Testis (tissue), 3 donors: Measurements from ENCODE around the gene AGAP1. TPM values are rescaled to one million over a fixed set of nuclear protein-coding genes. Genes with fewer than 3 reads are reported as not detected.

Source experiments
- DNase-seq: peaks from one replicate; pipeline ENCODE4 v3.0.0-alpha.2; 2019
- H3K27ac ChIP-seq, 2 donors: fragments of 200-600 bp; sonication (generic); one replicate each; pipeline ENCODE4 v1.5.1; 2019
- H3K27me3 ChIP-seq: fragments of 200-600 bp; sonication (generic); one replicate; pipeline ENCODE4 v1.5.1; 2019
- H3K36me3 ChIP-seq: fragments of 200-600 bp; sonication (generic); one replicate; pipeline ENCODE4 v1.5.1; 2017; ENCODE audit warnings: low read depth; ENCODE audit errors: missing control alignments
- H3K4me1 ChIP-seq: fragments of 200-600 bp; sonication (generic); one replicate; pipeline ENCODE4 v1.5.1; 2019
- H3K4me3 ChIP-seq, 2 donors: fragments of 200-600 bp; sonication (generic); one replicate each; pipeline ENCODE4 v1.5.1; 2017 to 2019
- H3K9me3 ChIP-seq: fragments of 200-600 bp; sonication (generic); one replicate; pipeline ENCODE4 v1.5.1; 2017
- CTCF ChIP-seq, 3 experiments: fragments of 450-650 bp in 2 of 3; fragments of 200-600 bp in 1 of 3; sonication (generic) in 1 of 3; IDR thresholded peaks; one replicate each; pipeline ENCODE4 v1.5.1; 2016 to 2019; ENCODE audit warnings: antibody characterized with exemption in 3 of 3, mild to moderate bottlenecking in 2 of 3, moderate library complexity in 1 of 3
- POLR2A ChIP-seq: fragments of 450-650 bp; IDR thresholded peaks from one replicate; pipeline ENCODE4 v1.6.1; 2017; ENCODE audit warnings: antibody characterized with exemption, mild to moderate bottlenecking, moderate library complexity
- WGBS, 2 donors: methylation state at CpG; one replicate each; pipeline ENCODE4 v1.1.5; 2018; 5-methylcytosine and 5-hydroxymethylcytosine counted together
- intact Hi-C: fragments of 100-400 bp; cut with DNase I; formaldehyde crosslinking; loops from one replicate; pipeline ENCODE4 v1.15.1; 2023; ENCODE audit warnings: low total_unique reads
- polyA plus RNA-seq: library from polyadenylated mRNA; stranded (reverse); fragments of 350-450 nt; fragmentation: Illumina TruSeq; extraction: RNeasy Lipid Tissue Mini Kit (QIAGEN cat#74804); gene quantifications from one replicate; pipeline ENCODE4 v1.2.3, GENCODE V29; 2014; ENCODE audit warnings: low read depth, low replicate concordance; ENCODE audit not compliant: insufficient read depth
- total RNA-seq, 2 donors: library from RNA; depleted of rRNA; stranded (reverse); fragments of >200 nt; gene quantifications; one replicate each; pipeline ENCODE4 v1.2.3, GENCODE V29; 2016

The AGAP1 gene
- total and polyA plus RNA-seq, 3 donors from 2014 or later: 21.4 to 45.5 (median 40.7) TPM

GRCh38 chr2:236052206-236052605 lies 558.4 kb downstream of the AGAP1 start:
- no peaks in the 10 kb centered on the region for H3K9me3 ChIP-seq
- intact Hi-C loops: no loop called here
- H3K36me3 ChIP-seq: no peaks in the 10 kb centered on the region
- 89 to 96% methylated on average over 14 of the region's 14 CpGs for WGBS, 2 donors
- no peaks in the 10 kb centered on the region for H3K4me1 ChIP-seq
- H3K27ac ChIP-seq: no peak overlapping the region
- DNase-seq: no peak
- H3K27me3 ChIP-seq: no peaks in the 10 kb centered on the region
- no peak overlapping the region for H3K4me3 ChIP-seq
- no peak for TF ChIP-seq POLR2A
- TF ChIP-seq CTCF (IDR thresholded peaks at IDR 0.05): no peak

- no peaks in the 10 kb centered on the region for H3K27me3 ChIP-seq
- DNase-seq: no peak
- H3K36me3 ChIP-seq: no peaks in the 10 kb centered on the region
- intact Hi-C loops: no loop called here
- H3K9me3 ChIP-seq: no peaks in the 10 kb centered on the region
- 85 to 90% methylated on average over 37 of the region's 37 CpGs for WGBS, 2 donors
- TF ChIP-seq CTCF (IDR thresholded peaks at IDR 0.05): no peak
- TF ChIP-seq POLR2A: no peak
- no peak overlapping the region for H3K4me3 ChIP-seq
- H3K4me1 ChIP-seq: no peaks in the 10 kb centered on the region
- no peak overlapping the region for H3K27ac ChIP-seq
These were observed 559.3 kb downstream of the AGAP1 start for GRCh38 chr2:236052926-236053821.

- Histone ChIP-seq H3K9me3 (no peaks in the 10 kb centered on the region), H3K4me3 (no peak overlapping the region), H3K27me3 (no peaks in the 10 kb centered on the region), H3K4me1 (no peaks in the 10 kb centered on the region), H3K36me3 (no peaks in the 10 kb centered on the region), H3K27ac (no peak overlapping the region)
- WGBS, 2 donors: 32 to 54% methylated on average over 2 of the region's 2 CpGs
- TF ChIP-seq CTCF (IDR thresholded peaks at IDR 0.05): no peak
- no peak for TF ChIP-seq POLR2A
- intact Hi-C loops: no loop called here
- DNase-seq: no peak
These were observed 560.3 kb downstream of the AGAP1 start for GRCh38 chr2:236054125-236054524.

- Histone ChIP-seq H3K27me3 (no peaks in the 10 kb centered on the region), H3K27ac (no peak overlapping the region), H3K36me3 (no peaks in the 10 kb centered on the region), H3K4me3 (no peak overlapping the region), H3K9me3 (no peaks in the 10 kb centered on the region), H3K4me1 (no peaks in the 10 kb centered on the region)
- intact Hi-C loops: no loop called here
- TF ChIP-seq POLR2A (no peak), CTCF (IDR thresholded peaks at IDR 0.05) (no peak)
- WGBS, 2 donors: 67 to 77% methylated on average over 19 of the region's 19 CpGs
- DNase-seq: no peak
These were observed 560.9 kb downstream of the AGAP1 start for GRCh38 chr2:236054621-236055305.
